CD4-positive, alpha-beta memory T cell (primary cell): ENCODE data around the gene AVP. TPM values are rescaled to one million over a fixed set of nuclear protein-coding genes. Genes with fewer than 3 reads are reported as not detected.

Experiments
- CTCF ChIA-PET: fragments of 350-600 bp; sonication (Branson Sonifier 250); formaldehyde crosslinking; loops from one replicate; lab custom pipeline; 2021; ENCODE audit warnings: inconsistent platforms; ENCODE audit not compliant: partially characterized antibody; lab: Charles Lee
- POLR2A ChIA-PET: fragments of 350-600 bp; sonication (Branson Sonifier 250); formaldehyde crosslinking; loops from one replicate; lab custom pipeline; 2021; ENCODE audit not compliant: partially characterized antibody; lab: Charles Lee
- DNase-seq, 5 donors: peaks; one replicate each; pipeline versions ENCODE4 v3.0.0 to v3.0.0-alpha.2; 2020 to 2022; ENCODE audit warnings: mixed read lengths in 1 of 5
- H3K27ac ChIP-seq: one replicate; pipeline ENCODE4 v1.7.0; 2013; ENCODE audit warnings: low read depth, low read length
- H3K27me3 ChIP-seq: 2 replicates; pipeline ENCODE4 v1.7.0; 2013; ENCODE audit warnings: mild to moderate bottlenecking, low read length, moderate library complexity; ENCODE audit not compliant: insufficient read depth
- H3K36me3 ChIP-seq: 2 replicates; pipeline ENCODE4 v1.7.0; 2013; ENCODE audit warnings: mild to moderate bottlenecking, low read length, moderate library complexity; ENCODE audit not compliant: insufficient read depth
- H3K4me1 ChIP-seq: 2 replicates; pipeline ENCODE4 v1.7.0; 2013; ENCODE audit warnings: mild to moderate bottlenecking, low read length, moderate library complexity; ENCODE audit not compliant: insufficient read depth
- H3K4me3 ChIP-seq, 2 donors: one replicate each; pipeline ENCODE4 v1.7.0; 2013; ENCODE audit warnings: low read length in 2 of 2, mild to moderate bottlenecking in 1 of 2
- H3K9me3 ChIP-seq, 2 donors: one replicate each; pipeline ENCODE4 v1.7.0; 2013; ENCODE audit warnings: low read length in 2 of 2, control low read depth in 1 of 2; ENCODE audit not compliant: control insufficient read depth in 1 of 2
- H3K27ac Mint-ChIP-seq, 7 donors: one replicate each; pipeline ENCODE4 v1.8.0; 2020 to 2021; ENCODE audit warnings: mixed read lengths in 7 of 7, mild to moderate bottlenecking in 6 of 7, inconsistent platforms in 3 of 7, moderate library complexity in 3 of 7
- H3K27me3 Mint-ChIP-seq, 2 donors: one replicate each; pipeline ENCODE4 v1.8.0; 2020 to 2021; ENCODE audit warnings: mixed read lengths in 2 of 2
- H3K36me3 Mint-ChIP-seq, 2 donors: one replicate each; pipeline ENCODE4 v1.8.0; 2020 to 2021; ENCODE audit warnings: mixed read lengths in 2 of 2, inconsistent platforms in 1 of 2, mild to moderate bottlenecking in 1 of 2
- H3K4me1 Mint-ChIP-seq, 4 donors: one replicate each; pipeline ENCODE4 v1.8.0; 2020 to 2021; ENCODE audit warnings: mixed read lengths in 4 of 4, mild to moderate bottlenecking in 1 of 4
- H3K4me3 Mint-ChIP-seq, 8 donors: one replicate each; pipeline ENCODE4 v1.8.0; 2020 to 2021; ENCODE audit warnings: mixed read lengths in 8 of 8, mild to moderate bottlenecking in 7 of 8, moderate library complexity in 6 of 8, inconsistent platforms in 3 of 8
- H3K9me3 Mint-ChIP-seq, 8 donors: one replicate each; pipeline ENCODE4 v1.8.0; 2020 to 2021; ENCODE audit warnings: mixed read lengths in 8 of 8, mild to moderate bottlenecking in 5 of 8, inconsistent platforms in 3 of 8, moderate library complexity in 1 of 8
- intact Hi-C: fragments of 100-400 bp; cut with micrococcal nuclease; formaldehyde crosslinking; loops from one replicate; pipeline ENCODE4 v1.15.1; 2023
- polyA plus RNA-seq, 2 donors: library from polyadenylated mRNA; unstranded; fragments of 300-500 nt; fragmentation: Illumina TruSeq; gene quantifications; one replicate each; pipeline ENCODE4 v1.2.3, GENCODE V29; 2021
- total RNA-seq, 2 experiments: library from RNA; stranded (reverse); gene quantifications; one replicate each; pipeline ENCODE4 v1.2.3, GENCODE V29; 2021

Gene AVP
- total and polyA plus RNA-seq, 4 experiments from 2014 or later: not detected

GRCh38 chr20:3032624-3033023 lies 51.9 kb downstream of the AVP start:
- Mint-ChIP-seq H3K4me1 (peaks cover 0 to 2% (median 0%) of the 10 kb centered on the region in 4 donors), H3K27me3 (no peaks in the 10 kb centered on the region), H3K36me3 (peaks cover 32 to 57% of the 10 kb centered on the region in 2 donors), H3K9me3 (no peaks in the 10 kb centered on the region), H3K27ac (no peak overlapping the region), H3K4me3 (no peak overlapping the region)
- Histone ChIP-seq H3K9me3 (no peaks in the 10 kb centered on the region), H3K4me1 (no peaks in the 10 kb centered on the region), H3K36me3 (peaks cover 53% of the 10 kb centered on the region), H3K27ac (no peak overlapping the region), H3K27me3 (no peaks in the 10 kb centered on the region), H3K4me3 (no peak overlapping the region)
- POLR2A ChIA-PET: no interaction called here
- CTCF ChIA-PET: no interaction called here
- no peak for DNase-seq
- intact Hi-C loops: no loop called here

Other genes starting within 250 kb of the AVP start
- 10 to 100 TPM; 82.8 to 83.1 TPM for gene PCED1A, start 244.1 kb downstream of the AVP start, total RNA-seq
- gene PCED1A, start 244.1 kb downstream of the AVP start, polyA plus RNA-seq: 10 to 100 TPM; 17.9 to 18.1 TPM
- gene VPS16, start 244.0 kb downstream of the AVP start, total RNA-seq: 10 to 100 TPM; 57.2 to 61.1 TPM
- gene VPS16, start 244.0 kb downstream of the AVP start, polyA plus RNA-seq: 10 to 100 TPM; 38.3 to 44.6 TPM
- 10 to 100 TPM; 86.6 to 87.8 TPM for gene PTPRA, start 211.2 kb downstream of the AVP start, total RNA-seq
- gene PTPRA, start 211.2 kb downstream of the AVP start, polyA plus RNA-seq: 10 to 100 TPM; 24.8 to 42.7 TPM
- gene GNRH2, start 41.1 kb downstream of the AVP start, total RNA-seq: 1 to 10 TPM; 1.2 to 1.9 TPM
- not detected for gene GNRH2, start 41.1 kb downstream of the AVP start, polyA plus RNA-seq
- 10 to 100 TPM; 31.6 to 32.2 TPM for gene MRPS26, start 38.7 kb downstream of the AVP start, total RNA-seq
- 10 to 100 TPM; 64.0 to 66.4 TPM for gene MRPS26, start 38.7 kb downstream of the AVP start, polyA plus RNA-seq
- 1 to 10 TPM in 1 of 2 experiments, not detected in 1; 1.5 TPM for gene OXT, start 13.1 kb downstream of the AVP start, total RNA-seq
- under 1 TPM in 1 of 2 donors, not detected in 1; 1.00 TPM for gene OXT, start 13.1 kb downstream of the AVP start, polyA plus RNA-seq
- gene FASTKD5, start 75.1 kb upstream of the AVP start, total RNA-seq: 10 to 100 TPM; 26.2 to 26.6 TPM
- 10 to 100 TPM; 18.5 to 22.3 TPM for gene FASTKD5, start 75.1 kb upstream of the AVP start, polyA plus RNA-seq
- gene UBOX5, start 75.1 kb upstream of the AVP start, total RNA-seq: 10 to 100 TPM; 10.8 to 11.5 TPM
- gene UBOX5, start 75.1 kb upstream of the AVP start, polyA plus RNA-seq: 1 to 10 TPM; 3.6 to 8.0 TPM
- gene LZTS3, start 88.8 kb upstream of the AVP start, total RNA-seq: 1 to 10 TPM; 7.0 to 7.9 TPM
- gene LZTS3, start 88.8 kb upstream of the AVP start, polyA plus RNA-seq: under 1 TPM; 0.78 to 0.86 TPM
- 10 to 100 TPM; 55.6 to 61.0 TPM for gene DDRGK1, start 120.0 kb upstream of the AVP start, total RNA-seq
- 10 to 100 TPM; 35.2 to 53.6 TPM for gene DDRGK1, start 120.0 kb upstream of the AVP start, polyA plus RNA-seq
- 10 to 100 TPM; 46.7 to 46.8 TPM for gene ITPA, start 124.8 kb upstream of the AVP start, total RNA-seq
- gene ITPA, start 124.8 kb upstream of the AVP start, polyA plus RNA-seq: 10 to 100 TPM; 48.1 to 75.9 TPM
- gene SLC4A11, start 154.5 kb upstream of the AVP start, total RNA-seq: under 1 TPM; 0.35 to 0.83 TPM
- under 1 TPM in 1 of 2 donors, not detected in 1; 0.37 TPM for gene SLC4A11, start 154.5 kb upstream of the AVP start, polyA plus RNA-seq